Testis (tissue), 2 donors: ENCODE measurements around the gene TCF7.

Source experiments
- CTCF ChIP-seq, 3 experiments: fragments of 450-650 bp in 2 of 3; fragments of 200-600 bp in 1 of 3; sonication (generic) in 1 of 3; IDR thresholded peaks; one replicate each; pipeline ENCODE4 v1.5.1; 2016 to 2019; ENCODE audit warnings: antibody characterized with exemption in 3 of 3, mild to moderate bottlenecking in 2 of 3, moderate library complexity in 1 of 3
- POLR2A ChIP-seq: fragments of 450-650 bp; IDR thresholded peaks from one replicate; pipeline ENCODE4 v1.6.1; 2017; ENCODE audit warnings: antibody characterized with exemption, mild to moderate bottlenecking, moderate library complexity

- TF ChIP-seq CTCF (IDR thresholded peaks at IDR 0.05) (no peak), POLR2A (no peak)
Observed at GRCh38 chr5:134075102-134075501, 39.4 kb upstream of the TCF7 start.
